SK-N-MC (cell line): ENCODE data around the gene DRD2.

Experiments used
- DNase-seq: peaks from one replicate; pipeline ENCODE4 v3.0.0-alpha.2; 2011; ENCODE audit warnings: low read depth, low spot score
- H3K27ac ChIP-seq: fragments of 200-600 bp; sonication (generic); 2 replicates; pipeline ENCODE4 v1.5.1; 2016; ENCODE audit warnings: mixed run types
- H3K36me3 ChIP-seq: fragments of 200-600 bp; sonication (generic); 2 replicates; pipeline ENCODE4 v1.6.1; 2017; ENCODE audit warnings: antibody characterized with exemption, low read length, mixed read lengths; ENCODE audit not compliant: insufficient read depth
- H3K4me3 ChIP-seq: fragments of 200-600 bp; sonication (generic); 2 replicates; pipeline ENCODE4 v1.5.1; 2016
- H3K9ac ChIP-seq: fragments of 200-600 bp; sonication (generic); 2 replicates; pipeline ENCODE4 v1.8.0; 2017; ENCODE audit warnings: mixed run types, mixed read lengths; ENCODE audit not compliant: insufficient read length
- H3K9me3 ChIP-seq: fragments of 200-600 bp; sonication (generic); 2 replicates; pipeline ENCODE4 v1.6.1; 2017; ENCODE audit warnings: low read depth, mild to moderate bottlenecking, antibody characterized with exemption, low read length, moderate library complexity, mixed read lengths
- EZH2 ChIP-seq: fragments of 200-600 bp; sonication (generic); IDR thresholded peaks from one replicate; pipeline ENCODE4 v1.6.1; 2017; ENCODE audit warnings: antibody characterized with exemption
- FOXP2 ChIP-seq: optimal IDR thresholded peaks from 2 replicates; pipeline ENCODE3; 2011; ENCODE audit warnings: mild to moderate bottlenecking, moderate library complexity; ENCODE audit not compliant: insufficient read depth; ENCODE audit errors: extremely low read length, control extremely low read depth
- POLR2AphosphoS5 ChIP-seq: IDR thresholded peaks from 2 replicates; pipeline ENCODE4 v1.6.1; 2012; ENCODE audit warnings: mild to moderate bottlenecking, low read depth, low read length, borderline replicate concordance

Gene DRD2

GRCh38 chr11:113506461-113506860 lies 31.3 kb upstream of the DRD2 start:
- no peak overlapping the region for H3K27ac ChIP-seq
- no peak for DNase-seq
- no peak overlapping the region for H3K9ac ChIP-seq

GRCh38 chr11:113505541-113506375 lies 30.6 kb upstream of the DRD2 start:
- Histone ChIP-seq H3K9me3 (no peaks in the 10 kb centered on the region), H3K36me3 (no peaks in the 10 kb centered on the region), H3K4me3 (no peak overlapping the region), H3K27ac (no peak overlapping the region), H3K9ac (no peak overlapping the region)
- no peak for DNase-seq
- TF ChIP-seq EZH2 (no peak), FOXP2 (no peak), POLR2AphosphoS5 (no peak)

More at GRCh38 chr11:113506461-113506860, 31.3 kb upstream of the DRD2 start:
- H3K4me3 ChIP-seq = no peak overlapping the region
- H3K9me3 ChIP-seq = no peaks in the 10 kb centered on the region
- TF ChIP-seq EZH2 (no peak), POLR2AphosphoS5 (no peak), FOXP2 (no peak)
- H3K36me3 ChIP-seq = no peaks in the 10 kb centered on the region

- DNase-seq = no peak
- no peaks in the 10 kb centered on the region for H3K9me3 ChIP-seq
- no peaks in the 10 kb centered on the region for H3K36me3 ChIP-seq
- H3K27ac ChIP-seq = no peak overlapping the region
- TF ChIP-seq EZH2 (no peak), FOXP2 (no peak), POLR2AphosphoS5 (no peak)
- H3K4me3 ChIP-seq = no peak overlapping the region
- no peak overlapping the region for H3K9ac ChIP-seq
Observed at GRCh38 chr11:113505046-113505445, 29.8 kb upstream of the DRD2 start.

- no peak overlapping the region for H3K4me3 ChIP-seq
- no peaks in the 10 kb centered on the region for H3K36me3 ChIP-seq
- TF ChIP-seq EZH2 (no peak), POLR2AphosphoS5 (no peak), FOXP2 (no peak)
- no peak overlapping the region for H3K27ac ChIP-seq
- no peaks in the 10 kb centered on the region for H3K9me3 ChIP-seq
- DNase-seq = no peak
- H3K9ac ChIP-seq = no peak overlapping the region
Observed at GRCh38 chr11:113504586-113504985, 29.4 kb upstream of the DRD2 start.

GRCh38 chr11:113504071-113504470 lies 28.9 kb upstream of the DRD2 start:
- no peak for TF ChIP-seq FOXP2
- TF ChIP-seq EZH2 = no peak
- TF ChIP-seq POLR2AphosphoS5 = no peak

GRCh38 chr11:113497066-113497910 lies 22.1 kb upstream of the DRD2 start:
- Histone ChIP-seq H3K9ac (no peak overlapping the region), H3K9me3 (no peaks in the 10 kb centered on the region), H3K27ac (no peak overlapping the region), H3K4me3 (no peak overlapping the region), H3K36me3 (no peaks in the 10 kb centered on the region)
- DNase-seq = no peak
- no peak for TF ChIP-seq POLR2AphosphoS5
- TF ChIP-seq FOXP2 = no peak
- TF ChIP-seq EZH2 = no peak

More at GRCh38 chr11:113504071-113504470, 28.9 kb upstream of the DRD2 start:
- no peak overlapping the region for H3K4me3 ChIP-seq
- no peak for DNase-seq
- H3K9ac ChIP-seq = no peak overlapping the region
- no peaks in the 10 kb centered on the region for H3K36me3 ChIP-seq
- H3K27ac ChIP-seq = no peak overlapping the region
- no peaks in the 10 kb centered on the region for H3K9me3 ChIP-seq

GRCh38 chr11:113496026-113496651 lies 20.9 kb upstream of the DRD2 start:
- no peak overlapping the region for H3K4me3 ChIP-seq
- H3K36me3 ChIP-seq = no peaks in the 10 kb centered on the region
- no peaks in the 10 kb centered on the region for H3K9me3 ChIP-seq
- H3K9ac ChIP-seq = no peak overlapping the region
- DNase-seq = no peak
- H3K27ac ChIP-seq = no peak overlapping the region
- TF ChIP-seq EZH2 = no peak

GRCh38 chr11:113494021-113494420 lies 18.8 kb upstream of the DRD2 start:
- Histone ChIP-seq H3K4me3 (no peak overlapping the region), H3K9me3 (no peaks in the 10 kb centered on the region), H3K9ac (no peak overlapping the region), H3K27ac (no peak overlapping the region), H3K36me3 (no peaks in the 10 kb centered on the region)
- no peak for TF ChIP-seq POLR2AphosphoS5
- DNase-seq = no peak

- TF ChIP-seq EZH2 (no peak), FOXP2 (no peak), POLR2AphosphoS5 (no peak)
- H3K9me3 ChIP-seq = no peaks in the 10 kb centered on the region
- H3K27ac ChIP-seq = no peak overlapping the region
- H3K36me3 ChIP-seq = no peaks in the 10 kb centered on the region
- no peak overlapping the region for H3K4me3 ChIP-seq
- DNase-seq = no peak
- H3K9ac ChIP-seq = no peak overlapping the region
Observed at GRCh38 chr11:113493206-113493605, 18.0 kb upstream of the DRD2 start.
